ENCODE data around the gene TAF3. TPM values are rescaled to one million over a fixed set of nuclear protein-coding genes. Genes with fewer than 3 reads are reported as not detected.

Gene TAF3
- total RNA-seq, 4 donors from 2014 or later, result 2.9 to 17.5 (median 5.1) TPM

GRCh38 chr10:7836571-7836970 is 18.3 kb downstream of the TAF3 start:
- no peaks in the 10 kb centered on the region for H3K4me1 ChIP-seq
- TF ChIP-seq POLR2A (IDR thresholded peaks at IDR 0.05) (no peak), CTCF (IDR thresholded peaks at IDR 0.05) (no peak)
- intact Hi-C loops (cut with DNase I; ENCODE audit: low total_unique reads), result no loop called here
- no peak for DNase-seq
- H3K27me3 ChIP-seq, result no peaks in the 10 kb centered on the region
- H3K4me3 ChIP-seq, result no peak overlapping the region
- no peak overlapping the region for H3K27ac ChIP-seq
- H3K36me3 ChIP-seq, result no peaks in the 10 kb centered on the region
- H3K9me3 ChIP-seq, result no peaks in the 10 kb centered on the region

GRCh38 chr10:7846591-7846990 is 28.3 kb downstream of the TAF3 start:
- no peak for TF ChIP-seq POLR2A (IDR thresholded peaks at IDR 0.05)
- no peak for TF ChIP-seq CTCF (IDR thresholded peaks at IDR 0.05)
- no peak for DNase-seq
- Histone ChIP-seq H3K4me1 (no peaks in the 10 kb centered on the region), H3K27me3 (no peaks in the 10 kb centered on the region), H3K27ac (no peak overlapping the region), H3K4me3 (no peak overlapping the region), H3K36me3 (no peaks in the 10 kb centered on the region), H3K9me3 (no peaks in the 10 kb centered on the region)
- intact Hi-C loops (cut with DNase I; ENCODE audit: low total_unique reads), result no loop called here

- Histone ChIP-seq H3K9me3 (no peaks in the 10 kb centered on the region), H3K4me1 (peaks cover 0 to 5% of the 10 kb centered on the region in 2 donors)
Measured at GRCh38 chr10:7853226-7853842, 35.0 kb downstream of the TAF3 start.

GRCh38 chr10:7853890-7854289 is 35.6 kb downstream of the TAF3 start:
- TF ChIP-seq POLR2A (IDR thresholded peaks at IDR 0.05) (no peak), CTCF (IDR thresholded peaks at IDR 0.05) (no peak)
- H3K27me3 ChIP-seq, result no peaks in the 10 kb centered on the region
- no peaks in the 10 kb centered on the region for H3K36me3 ChIP-seq
- peaks cover 0 to 5% of the 10 kb centered on the region in 2 donors for H3K4me1 ChIP-seq
- intact Hi-C loops (cut with DNase I; ENCODE audit: low total_unique reads), result no loop called here
- DNase-seq, result no peak
- H3K27ac ChIP-seq, result no peak overlapping the region
- no peaks in the 10 kb centered on the region for H3K9me3 ChIP-seq
- no peak overlapping the region for H3K4me3 ChIP-seq

More at GRCh38 chr10:7853226-7853842, 35.0 kb downstream of the TAF3 start:
- H3K27ac ChIP-seq, result no peak overlapping the region
- intact Hi-C loops (cut with DNase I; ENCODE audit: low total_unique reads), result no loop called here
- DNase-seq, result no peak
- no peaks in the 10 kb centered on the region for H3K36me3 ChIP-seq
- no peak overlapping the region for H3K4me3 ChIP-seq
- H3K27me3 ChIP-seq, result no peaks in the 10 kb centered on the region
- no peak for TF ChIP-seq CTCF (IDR thresholded peaks at IDR 0.05)
- TF ChIP-seq POLR2A (IDR thresholded peaks at IDR 0.05), result no peak

- DNase-seq, result no peak
- TF ChIP-seq CTCF (IDR thresholded peaks at IDR 0.05) (no peak), POLR2A (IDR thresholded peaks at IDR 0.05) (no peak)
- H3K4me3 ChIP-seq, result no peak overlapping the region
- H3K36me3 ChIP-seq, result no peaks in the 10 kb centered on the region
- peaks cover 0 to 5% of the 10 kb centered on the region in 2 donors for H3K4me1 ChIP-seq
- intact Hi-C loops (cut with DNase I; ENCODE audit: low total_unique reads), result no loop called here
- no peaks in the 10 kb centered on the region for H3K27me3 ChIP-seq
- H3K27ac ChIP-seq, result no peak overlapping the region
- H3K9me3 ChIP-seq, result no peaks in the 10 kb centered on the region
Measured at GRCh38 chr10:7855205-7855604, 36.9 kb downstream of the TAF3 start.

Measured in uterus (tissue), 4 donors.